Prostate gland (tissue), 2 donors: ENCODE measurements around the gene TAOK1.

Experiments
- POLR2AphosphoS5 ChIP-seq: sonication (generic); formaldehyde crosslinking; IDR thresholded peaks from one replicate; pipeline ENCODE4 v1.6.1; 2017; ENCODE audit warnings: antibody characterized with exemption
- TF ChIP-seq, protein P1 (sequence below), 4 experiments: fragments of 200-600 bp in 2 of 4; fragments of 450-650 bp in 2 of 4; sonication (generic) in 2 of 4; IDR thresholded peaks; 1 replicate in 3 of 4; 2 replicates in 1 of 4; pipeline ENCODE4 v1.5.1; 2016 to 2019; ENCODE audit warnings: antibody characterized with exemption in 4 of 4, mild to moderate bottlenecking in 2 of 4, moderate library complexity in 2 of 4

DNA sequence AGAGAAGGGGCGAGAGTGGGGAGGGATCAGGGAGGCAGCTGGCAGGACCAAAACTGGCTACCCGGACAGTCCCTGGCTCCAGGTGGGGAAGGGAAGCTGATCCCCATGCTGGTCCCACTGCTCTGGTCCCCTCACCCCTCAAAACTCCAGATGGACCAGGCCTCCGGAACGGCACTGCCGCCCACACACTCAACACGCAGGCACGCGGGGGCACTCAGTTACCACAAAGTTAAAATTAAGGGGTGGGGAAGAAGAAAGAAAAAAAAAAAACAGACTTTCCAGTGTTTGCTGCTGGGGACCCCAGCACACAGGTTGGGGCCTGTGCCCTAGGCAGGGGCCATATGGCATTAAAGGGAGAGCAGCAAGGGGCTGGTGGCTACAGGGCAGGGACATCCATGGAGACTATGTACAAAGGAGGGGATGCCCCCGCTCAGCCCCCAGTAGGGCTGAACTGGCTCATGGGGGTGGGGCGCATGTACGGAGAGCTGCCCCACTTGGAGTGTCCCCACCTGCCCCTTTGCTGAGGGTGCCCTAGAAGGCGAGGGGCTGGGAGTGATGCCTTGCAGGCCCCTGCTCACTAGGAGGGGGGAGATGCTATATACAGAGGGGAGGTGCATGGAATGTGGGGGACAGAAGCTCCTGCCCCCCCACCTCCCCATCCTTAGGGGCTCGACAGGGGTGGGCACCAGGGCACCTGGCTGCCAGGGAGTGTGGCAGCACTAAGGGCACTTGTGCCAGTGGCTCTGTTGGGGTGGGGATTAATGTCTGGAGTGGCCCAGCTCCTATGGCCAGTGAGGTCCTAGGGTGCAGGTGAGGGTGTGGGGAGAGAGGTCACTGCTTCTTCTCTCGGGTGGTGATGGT lies 183.9 kb downstream of the TAOK1 start:
- TF ChIP-seq, protein P1, sequence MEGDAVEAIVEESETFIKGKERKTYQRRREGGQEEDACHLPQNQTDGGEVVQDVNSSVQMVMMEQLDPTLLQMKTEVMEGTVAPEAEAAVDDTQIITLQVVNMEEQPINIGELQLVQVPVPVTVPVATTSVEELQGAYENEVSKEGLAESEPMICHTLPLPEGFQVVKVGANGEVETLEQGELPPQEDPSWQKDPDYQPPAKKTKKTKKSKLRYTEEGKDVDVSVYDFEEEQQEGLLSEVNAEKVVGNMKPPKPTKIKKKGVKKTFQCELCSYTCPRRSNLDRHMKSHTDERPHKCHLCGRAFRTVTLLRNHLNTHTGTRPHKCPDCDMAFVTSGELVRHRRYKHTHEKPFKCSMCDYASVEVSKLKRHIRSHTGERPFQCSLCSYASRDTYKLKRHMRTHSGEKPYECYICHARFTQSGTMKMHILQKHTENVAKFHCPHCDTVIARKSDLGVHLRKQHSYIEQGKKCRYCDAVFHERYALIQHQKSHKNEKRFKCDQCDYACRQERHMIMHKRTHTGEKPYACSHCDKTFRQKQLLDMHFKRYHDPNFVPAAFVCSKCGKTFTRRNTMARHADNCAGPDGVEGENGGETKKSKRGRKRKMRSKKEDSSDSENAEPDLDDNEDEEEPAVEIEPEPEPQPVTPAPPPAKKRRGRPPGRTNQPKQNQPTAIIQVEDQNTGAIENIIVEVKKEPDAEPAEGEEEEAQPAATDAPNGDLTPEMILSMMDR (IDR thresholded peaks at IDR 0.05), result no peak
- no peak for TF ChIP-seq POLR2AphosphoS5
